Brain pericyte (primary cell): Measurements from ENCODE around the gene WDR27.
"Not testable (repeated sequence)": the region's sequence is repeated elsewhere in the genome, so short reads cannot be mapped to it uniquely, and the experiment has no call there.

Experiments used
- DNase-seq: peaks from one replicate; pipeline ENCODE4 v3.0.0-alpha.2; 2012; ENCODE audit warnings: low read depth, low spot score

Gene WDR27

DNA sequence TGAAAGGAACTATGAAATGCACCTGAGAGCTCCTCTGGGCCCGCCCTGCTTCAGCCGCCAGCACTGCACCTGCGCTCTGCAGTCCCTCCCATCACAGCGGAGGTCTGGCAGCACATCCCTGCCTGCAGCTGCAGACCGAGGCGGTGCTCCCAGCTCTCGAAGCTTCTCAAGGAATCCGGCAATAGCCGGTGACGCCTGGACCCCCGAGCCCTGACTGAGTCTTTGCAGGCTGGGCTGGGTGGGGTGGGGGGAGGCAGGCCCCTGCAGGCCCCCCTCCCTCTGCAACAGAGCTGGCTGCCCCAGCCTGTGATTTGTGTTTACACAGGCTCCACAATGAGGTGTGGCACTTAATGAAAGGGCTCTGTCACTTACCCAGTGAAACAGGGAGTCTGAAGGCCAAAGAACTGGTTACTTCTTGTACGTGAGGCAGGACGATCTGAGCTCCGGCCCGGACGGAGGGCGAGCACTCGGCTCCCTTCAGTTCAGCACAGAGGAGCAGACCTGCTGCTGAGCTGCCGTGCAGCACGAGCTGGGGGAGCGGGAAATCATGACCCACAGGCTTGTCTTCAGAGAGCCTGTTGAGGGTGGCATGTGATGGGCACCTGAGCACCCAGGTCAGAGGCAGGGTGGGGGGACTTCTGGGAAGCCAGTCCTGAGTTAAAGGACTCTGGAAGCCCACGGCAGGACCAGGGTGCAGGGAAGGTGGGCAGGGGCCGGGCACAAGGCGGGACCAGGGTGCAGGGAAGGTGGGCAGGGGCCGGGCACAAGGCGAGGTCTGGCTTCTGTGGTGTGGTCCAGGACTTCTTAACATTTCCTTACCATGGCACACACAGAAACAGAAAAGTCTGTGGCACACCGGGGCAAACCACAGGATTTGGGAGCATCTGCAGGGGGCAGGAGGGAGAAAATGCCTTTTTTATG, 255.9 kb downstream of the WDR27 start:
- no peak for DNase-seq

GRCh38 chr6:169445227-169445626, 256.6 kb downstream of the WDR27 start:
- DNase-seq = no peak

DNA sequence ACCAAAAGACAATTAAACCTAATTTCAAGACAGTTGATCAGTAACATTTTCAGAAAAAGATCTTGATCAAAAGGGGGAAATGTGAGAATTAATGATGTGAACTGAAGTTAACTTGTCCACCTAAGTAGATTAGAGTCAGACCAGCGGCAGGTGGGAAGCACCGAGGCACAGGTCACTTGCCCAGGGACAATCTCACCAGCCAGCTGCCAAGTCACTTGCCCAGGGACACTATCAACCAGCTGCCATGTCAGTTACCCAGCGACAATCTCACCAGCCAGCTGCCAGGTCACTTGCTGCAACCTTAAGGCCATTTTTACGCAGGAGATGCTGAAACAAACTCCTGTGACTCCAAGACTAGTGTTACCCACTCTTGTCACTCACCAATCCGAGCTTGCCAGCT, 260.5 kb downstream of the WDR27 start:
- no peak for DNase-seq

- DNase-seq = no peak
Observed at GRCh38 chr6:169439710-169440109, 262.1 kb downstream of the WDR27 start.

DNA sequence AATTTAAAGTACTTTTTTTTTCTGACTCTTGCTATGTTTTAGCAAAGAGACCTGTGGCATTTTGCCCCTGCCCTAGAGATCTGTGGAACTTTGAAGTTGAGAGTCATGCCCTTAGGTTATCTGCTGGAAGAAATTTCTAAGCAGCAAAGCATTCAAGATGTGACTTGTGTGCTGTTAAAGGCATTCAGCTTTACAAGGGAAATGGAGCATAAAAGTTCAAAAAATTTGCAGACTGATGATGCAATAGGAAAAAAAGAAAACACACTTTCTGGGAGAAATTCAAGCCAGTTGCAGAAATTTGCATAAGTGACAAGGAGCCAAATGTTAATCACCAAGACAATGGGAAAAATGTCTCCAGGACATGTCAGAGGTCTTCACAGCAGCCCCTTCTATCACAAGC, 267.3 kb downstream of the WDR27 start:
- not testable (repeated sequence) for DNase-seq

DNA sequence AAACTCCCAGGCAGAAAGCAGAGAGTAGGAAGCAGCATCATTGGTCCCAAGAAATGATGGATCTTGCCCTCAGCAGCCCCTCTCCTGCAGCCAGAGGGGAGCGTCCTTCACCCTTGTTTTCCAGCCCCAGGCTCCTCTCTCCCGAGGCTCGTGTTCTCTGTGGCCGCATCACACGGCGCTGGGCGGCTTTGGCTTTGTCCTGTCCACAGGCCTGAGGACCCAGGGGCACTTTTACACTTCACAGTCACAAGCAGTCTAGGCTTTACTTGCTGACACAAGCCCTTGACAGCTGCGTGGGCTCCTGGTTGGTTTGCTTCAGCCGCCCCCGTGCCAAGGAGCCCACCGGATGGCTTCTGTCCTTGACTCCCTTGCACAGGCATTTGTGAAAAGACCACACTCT, 272.8 kb downstream of the WDR27 start:
- no peak for DNase-seq

- no peak for DNase-seq
Observed at GRCh38 chr6:169428532-169428931, 273.3 kb downstream of the WDR27 start.

DNA sequence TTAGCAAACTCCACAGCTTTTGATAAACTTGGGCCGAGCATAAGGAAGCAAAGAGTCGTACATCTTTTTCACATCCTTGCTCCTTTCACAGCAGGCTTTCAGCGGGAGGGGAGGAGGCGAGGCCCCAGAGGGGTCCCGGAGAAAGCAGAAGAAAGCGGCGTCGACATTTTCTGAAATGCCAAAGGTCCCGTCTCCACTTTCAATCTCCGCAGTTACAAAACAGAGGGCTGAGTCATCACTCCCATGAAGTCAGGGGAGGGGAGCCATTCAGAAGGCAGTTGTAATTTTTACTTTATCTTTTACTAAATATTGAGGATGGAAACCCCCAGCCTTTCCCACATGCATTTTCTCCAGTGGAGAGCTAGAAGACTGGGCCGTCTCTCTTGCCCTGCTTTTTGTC, 274.0 kb downstream of the WDR27 start:
- peak; percentile 80 for DNase-seq

GRCh38 chr6:169426611-169427010, 275.2 kb downstream of the WDR27 start:
- DNase-seq = no peak

DNA sequence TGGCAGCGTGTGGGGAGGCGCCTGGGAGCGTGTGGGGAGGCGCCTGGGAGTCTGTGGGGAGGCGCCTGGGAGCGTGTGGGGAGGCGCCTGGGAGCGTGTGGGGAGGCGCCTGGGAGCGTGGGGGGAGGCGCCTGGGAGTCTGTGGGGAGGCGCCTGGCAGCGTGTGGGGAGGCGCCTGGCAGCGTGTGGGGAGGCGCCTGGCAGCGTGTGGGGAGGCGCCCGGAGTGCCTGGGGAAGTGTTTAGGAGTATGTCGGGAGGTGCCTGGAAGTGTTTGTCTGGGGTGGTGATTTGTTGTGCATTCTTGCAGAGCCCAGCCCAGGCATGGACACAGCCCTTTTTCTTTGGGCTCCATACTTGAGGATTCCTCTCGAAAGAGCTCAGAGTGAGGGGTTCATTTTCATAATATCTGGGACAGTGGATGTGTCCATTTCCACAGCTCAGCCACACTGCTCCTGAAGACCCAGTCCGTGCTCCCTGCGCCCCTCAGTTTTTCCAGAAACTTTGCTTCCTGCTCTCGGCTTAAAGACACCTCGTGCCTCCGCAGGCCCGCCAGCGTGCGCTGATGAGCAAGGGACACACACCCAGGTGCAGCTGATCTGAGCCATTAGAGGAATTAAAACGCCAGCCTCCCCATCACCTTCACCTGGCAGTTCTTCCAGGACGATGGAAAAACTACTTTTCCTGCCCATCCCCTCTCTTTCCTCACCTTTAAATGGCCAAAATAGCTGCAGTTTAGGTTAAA, 276.0 kb downstream of the WDR27 start:
- DNase-seq = no peak

GRCh38 chr6:169424821-169425240, 277.0 kb downstream of the WDR27 start:
- DNase-seq = peak; percentile 68

GRCh38 chr6:169424149-169424804, 277.6 kb downstream of the WDR27 start:
- no peak for DNase-seq

- no peak for DNase-seq
Observed at GRCh38 chr6:169421586-169422264, 280.1 kb downstream of the WDR27 start.

DNA sequence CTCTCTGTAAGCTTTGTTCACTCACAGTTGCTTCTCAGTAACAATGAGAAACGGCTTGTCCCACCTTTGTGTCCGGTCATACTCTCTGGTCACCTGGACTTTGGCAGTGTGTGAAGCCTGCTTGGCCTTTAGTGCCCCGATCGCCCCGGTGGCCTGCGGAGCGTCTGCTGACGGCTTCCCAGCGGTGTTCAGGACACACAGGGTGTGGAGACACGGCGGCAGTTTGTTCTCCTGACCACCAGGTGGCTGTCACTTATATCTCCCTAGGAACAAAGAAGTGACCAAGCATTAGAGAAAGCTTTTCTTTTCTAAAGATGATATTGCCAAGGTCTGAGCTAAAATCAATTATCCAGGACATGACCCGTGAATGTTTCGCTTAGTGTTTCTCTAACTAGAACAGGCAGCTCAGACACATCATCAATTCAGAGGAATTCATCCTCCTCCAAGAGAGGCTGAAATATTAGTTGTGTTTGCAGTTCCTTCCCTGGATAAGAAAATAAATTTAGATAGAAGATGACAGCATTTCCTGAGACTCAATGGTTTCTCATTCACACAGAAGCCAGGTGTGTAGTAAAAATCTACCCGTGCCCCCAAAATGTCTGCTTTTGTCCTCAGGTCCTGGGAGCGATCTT, 280.8 kb downstream of the WDR27 start:
- DNase-seq = no peak

GRCh38 chr6:169417101-169417500, 284.7 kb downstream of the WDR27 start:
- DNase-seq = no peak

- DNase-seq = no peak
Observed at GRCh38 chr6:169416249-169416648, 285.6 kb downstream of the WDR27 start.

DNA sequence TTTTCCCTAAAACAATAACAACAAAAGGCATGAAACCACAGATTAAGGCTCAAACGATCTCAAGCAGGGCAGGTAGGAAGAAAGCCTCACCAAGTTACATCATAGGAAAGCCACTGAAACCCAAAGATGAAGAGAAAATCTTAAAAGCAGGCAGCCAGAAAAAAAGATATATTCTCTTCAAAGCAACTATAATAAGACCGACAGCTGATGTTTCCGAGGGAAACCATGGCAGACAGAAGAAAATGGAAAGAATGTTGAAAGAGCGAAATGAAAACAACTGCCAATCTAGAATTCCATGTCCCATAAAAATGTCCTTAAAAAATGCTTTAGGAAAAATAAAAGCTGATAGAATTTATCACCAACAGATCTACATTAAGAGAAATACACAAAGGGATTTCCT, 286.6 kb downstream of the WDR27 start:
- DNase-seq = no peak

GRCh38 chr6:169411722-169412121, 290.1 kb downstream of the WDR27 start:
- DNase-seq = no peak

DNA sequence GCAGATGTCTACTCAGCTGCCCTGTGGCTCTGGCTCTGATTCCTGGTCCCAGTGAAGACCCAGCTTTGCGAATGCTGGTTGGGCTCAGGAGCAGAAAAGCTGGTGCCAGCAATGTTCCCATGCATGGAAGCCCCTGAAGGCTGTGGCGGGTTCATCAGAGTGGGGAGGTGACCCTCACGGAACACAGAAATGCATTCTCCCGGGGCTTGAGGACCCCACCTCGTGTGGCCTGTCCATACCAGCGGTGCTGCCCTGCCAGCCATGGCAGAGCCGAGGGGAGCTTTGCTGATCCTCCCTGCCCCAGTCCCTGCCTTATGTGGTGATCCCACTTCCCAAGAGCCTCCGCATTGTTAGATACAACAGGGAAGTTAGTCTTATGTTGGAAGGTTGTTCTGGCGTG, 290.5 kb downstream of the WDR27 start:
- no peak for DNase-seq

- no peak for DNase-seq
Observed at GRCh38 chr6:169409742-169410312, 292.0 kb downstream of the WDR27 start.

GRCh38 chr6:169407325-169407724, 294.5 kb downstream of the WDR27 start:
- no peak for DNase-seq
